Effector memory CD8-positive, alpha-beta T cell (primary cell): ENCODE results near the gene SYT14.
"Not testable (repeated sequence)": the region's sequence is repeated elsewhere in the genome, so short reads cannot be mapped to it uniquely, and the experiment has no call there.

Source experiments
- ATAC-seq: fragments of 150-1000 bp; cut with Tn5 transposase; replicated peaks from 2 replicates; pipeline ENCODE4 v1.10.0; 2021; ENCODE audit warnings: mild to moderate bottlenecking, moderate library complexity
- DNase-seq, 3 experiments: peaks; one replicate each; pipeline ENCODE4 v3.0.0; 2021
- H3K27ac Mint-ChIP-seq, 2 donors: one replicate each; pipeline ENCODE4 v1.8.0; 2022; ENCODE audit warnings: mild to moderate bottlenecking in 2 of 2, mixed read lengths in 2 of 2, moderate library complexity in 2 of 2
- H3K27me3 Mint-ChIP-seq, 2 donors: one replicate each; pipeline ENCODE4 v1.8.0; 2022; ENCODE audit warnings: mixed read lengths in 2 of 2
- H3K36me3 Mint-ChIP-seq: one replicate; pipeline ENCODE4 v1.8.0; 2022; ENCODE audit warnings: mild to moderate bottlenecking, moderate library complexity, mixed read lengths; ENCODE audit not compliant: insufficient read depth
- H3K4me1 Mint-ChIP-seq, 2 donors: one replicate each; pipeline ENCODE4 v1.8.0; 2022; ENCODE audit warnings: low read depth in 2 of 2, mixed read lengths in 2 of 2
- H3K4me3 Mint-ChIP-seq, 2 donors: one replicate each; pipeline ENCODE4 v1.8.0; 2022; ENCODE audit warnings: mild to moderate bottlenecking in 2 of 2, mixed read lengths in 2 of 2, moderate library complexity in 2 of 2
- H3K9me3 Mint-ChIP-seq, 2 donors: one replicate each; pipeline ENCODE4 v1.8.0; 2022; ENCODE audit warnings: mixed read lengths in 2 of 2

Gene SYT14

GRCh38 chr1:209962388-209962787 is 24.4 kb downstream of the SYT14 start:
- ATAC-seq = no peak
- no peak overlapping the region for H3K4me3 Mint-ChIP-seq
- H3K27me3 Mint-ChIP-seq = peaks cover 9 to 19% of the 10 kb centered on the region in 2 donors
- DNase-seq = no peak
- H3K36me3 Mint-ChIP-seq = no peaks in the 10 kb centered on the region
- H3K27ac Mint-ChIP-seq = no peak overlapping the region
- H3K9me3 Mint-ChIP-seq = no peaks in the 10 kb centered on the region
- no peaks in the 10 kb centered on the region for H3K4me1 Mint-ChIP-seq

- Mint-ChIP-seq H3K36me3 (no peaks in the 10 kb centered on the region), H3K27me3 (peaks cover 9 to 14% of the 10 kb centered on the region in 2 donors), H3K4me1 (no peaks in the 10 kb centered on the region), H3K27ac (no peak overlapping the region), H3K4me3 (no peak overlapping the region), H3K9me3 (no peaks in the 10 kb centered on the region)
- DNase-seq (no peak), ATAC-seq (no peak)
Observed at GRCh38 chr1:209962856-209963255, 24.8 kb downstream of the SYT14 start.

- ATAC-seq (no peak), DNase-seq (no peak)
- Mint-ChIP-seq H3K9me3 (peaks cover 0 to 3% of the 10 kb centered on the region in 2 donors), H3K27me3 (peaks cover 11 to 19% of the 10 kb centered on the region in 2 donors), H3K27ac (no peak overlapping the region), H3K36me3 (no peaks in the 10 kb centered on the region), H3K4me1 (no peaks in the 10 kb centered on the region), H3K4me3 (no peak overlapping the region)
Observed at GRCh38 chr1:209965996-209966395, 28.0 kb downstream of the SYT14 start.

- not testable (repeated sequence) for H3K4me3 Mint-ChIP-seq, H3K4me1 Mint-ChIP-seq, ATAC-seq, H3K36me3 Mint-ChIP-seq, DNase-seq, H3K9me3 Mint-ChIP-seq, H3K27ac Mint-ChIP-seq
- H3K27me3 Mint-ChIP-seq = peaks cover 4 to 24% of the 10 kb centered on the region in 2 donors
Observed at GRCh38 chr1:209978721-209979120, 40.7 kb downstream of the SYT14 start.

GRCh38 chr1:209983953-209984352 is 45.9 kb downstream of the SYT14 start:
- H3K27me3 Mint-ChIP-seq = peaks cover 23 to 41% of the 10 kb centered on the region in 2 donors
- peaks cover 0 to 4% of the 10 kb centered on the region in 2 donors for H3K9me3 Mint-ChIP-seq
- no peak for ATAC-seq
- H3K27ac Mint-ChIP-seq = no peak overlapping the region
- no peak overlapping the region for H3K4me3 Mint-ChIP-seq
- no peak for DNase-seq
- H3K4me1 Mint-ChIP-seq = no peaks in the 10 kb centered on the region
- no peaks in the 10 kb centered on the region for H3K36me3 Mint-ChIP-seq

- ATAC-seq (no peak), DNase-seq (no peak)
- H3K27me3 Mint-ChIP-seq = peaks cover 19 to 31% of the 10 kb centered on the region in 2 donors
- H3K27ac Mint-ChIP-seq = no peak overlapping the region
- no peak overlapping the region for H3K4me3 Mint-ChIP-seq
- H3K4me1 Mint-ChIP-seq = no peaks in the 10 kb centered on the region
- no peaks in the 10 kb centered on the region for H3K36me3 Mint-ChIP-seq
- peaks cover 0 to 4% of the 10 kb centered on the region in 2 donors for H3K9me3 Mint-ChIP-seq
Observed at GRCh38 chr1:209985002-209985401, 47.0 kb downstream of the SYT14 start.

- Mint-ChIP-seq H3K27ac (no peak overlapping the region), H3K4me3 (no peak overlapping the region), H3K9me3 (peaks cover 0 to 4% of the 10 kb centered on the region in 2 donors), H3K27me3 (peaks cover 30 to 41% of the 10 kb centered on the region in 2 donors), H3K36me3 (no peaks in the 10 kb centered on the region), H3K4me1 (no peaks in the 10 kb centered on the region)
- DNase-seq (no peak), ATAC-seq (no peak)
Observed at GRCh38 chr1:209988706-209989105, 50.7 kb downstream of the SYT14 start.

GRCh38 chr1:209989525-209989924 is 51.5 kb downstream of the SYT14 start:
- DNase-seq (no peak), ATAC-seq (no peak)
- H3K36me3 Mint-ChIP-seq = no peaks in the 10 kb centered on the region
- H3K27me3 Mint-ChIP-seq = peaks cover 36 to 40% of the 10 kb centered on the region in 2 donors
- H3K9me3 Mint-ChIP-seq = peaks cover 0 to 4% of the 10 kb centered on the region in 2 donors
- no peak overlapping the region for H3K27ac Mint-ChIP-seq
- no peak overlapping the region for H3K4me3 Mint-ChIP-seq
- no peaks in the 10 kb centered on the region for H3K4me1 Mint-ChIP-seq

- Mint-ChIP-seq H3K9me3 (no peaks in the 10 kb centered on the region), H3K27me3 (peaks cover 39 to 47% of the 10 kb centered on the region in 2 donors)
Observed at GRCh38 chr1:209993061-209993830, 55.2 kb downstream of the SYT14 start.

GRCh38 chr1:209996348-209996747 is 58.3 kb downstream of the SYT14 start:
- H3K4me3 Mint-ChIP-seq = no peak overlapping the region
- no peak for ATAC-seq
- no peak for DNase-seq
- peaks cover 33 to 42% of the 10 kb centered on the region in 2 donors for H3K27me3 Mint-ChIP-seq
- H3K27ac Mint-ChIP-seq = no peak overlapping the region
- H3K4me1 Mint-ChIP-seq = no peaks in the 10 kb centered on the region
- no peaks in the 10 kb centered on the region for H3K9me3 Mint-ChIP-seq
- H3K36me3 Mint-ChIP-seq = no peaks in the 10 kb centered on the region

More at GRCh38 chr1:209993061-209993830, 55.2 kb downstream of the SYT14 start:
- ATAC-seq (no peak), DNase-seq (no peak)
- H3K27ac Mint-ChIP-seq = no peak overlapping the region
- H3K4me1 Mint-ChIP-seq = no peaks in the 10 kb centered on the region
- no peaks in the 10 kb centered on the region for H3K36me3 Mint-ChIP-seq
- no peak overlapping the region for H3K4me3 Mint-ChIP-seq

GRCh38 chr1:209999005-209999404 is 61.0 kb downstream of the SYT14 start:
- DNase-seq = no peak
- H3K4me3 Mint-ChIP-seq = no peak overlapping the region
- H3K36me3 Mint-ChIP-seq = no peaks in the 10 kb centered on the region
- H3K4me1 Mint-ChIP-seq = no peaks in the 10 kb centered on the region
- H3K9me3 Mint-ChIP-seq = no peaks in the 10 kb centered on the region
- ATAC-seq = no peak
- peaks cover 22 to 25% of the 10 kb centered on the region in 2 donors for H3K27me3 Mint-ChIP-seq
- H3K27ac Mint-ChIP-seq = no peak overlapping the region

- no peak for ATAC-seq
- no peaks in the 10 kb centered on the region for H3K36me3 Mint-ChIP-seq
- no peaks in the 10 kb centered on the region for H3K9me3 Mint-ChIP-seq
- H3K27ac Mint-ChIP-seq = no peak overlapping the region
- DNase-seq = no peak
- H3K4me3 Mint-ChIP-seq = no peak overlapping the region
- H3K27me3 Mint-ChIP-seq = no peaks in the 10 kb centered on the region
- no peaks in the 10 kb centered on the region for H3K4me1 Mint-ChIP-seq
Observed at GRCh38 chr1:210001751-210002150, 63.7 kb downstream of the SYT14 start.

GRCh38 chr1:210003501-210003900 is 65.5 kb downstream of the SYT14 start:
- H3K9me3 Mint-ChIP-seq = no peaks in the 10 kb centered on the region
- H3K4me3 Mint-ChIP-seq = no peak overlapping the region
- H3K4me1 Mint-ChIP-seq = no peaks in the 10 kb centered on the region
- H3K27me3 Mint-ChIP-seq = no peaks in the 10 kb centered on the region
- no peak for ATAC-seq
- no peak overlapping the region for H3K27ac Mint-ChIP-seq
- H3K36me3 Mint-ChIP-seq = no peaks in the 10 kb centered on the region
- no peak for DNase-seq

GRCh38 chr1:210010161-210010560 is 72.1 kb downstream of the SYT14 start:
- no peaks in the 10 kb centered on the region for H3K36me3 Mint-ChIP-seq
- no peak overlapping the region for H3K27ac Mint-ChIP-seq
- no peaks in the 10 kb centered on the region for H3K4me1 Mint-ChIP-seq
- ATAC-seq (no peak), DNase-seq (no peak)
- no peaks in the 10 kb centered on the region for H3K27me3 Mint-ChIP-seq
- H3K4me3 Mint-ChIP-seq = no peak overlapping the region
- H3K9me3 Mint-ChIP-seq = no peaks in the 10 kb centered on the region
